Naive thymus-derived CD4-positive, alpha-beta T cell (primary cell): ENCODE results near the gene SEMA3F. TPM values are rescaled to one million over a fixed set of nuclear protein-coding genes. Genes with fewer than 3 reads are reported as not detected.

Experiments
- ATAC-seq: fragments of 150-1000 bp; cut with Tn5 transposase; 2 replicates; pipeline ENCODE4 v1.10.0; 2021; ENCODE audit warnings: mild to moderate bottlenecking, moderate library complexity
- CTCF ChIA-PET: fragments of 350-600 bp; sonication (Branson Sonifier 250); formaldehyde crosslinking; loops from one replicate; lab custom pipeline; 2021; ENCODE audit warnings: antibody characterized with exemption; lab: Charles Lee
- POLR2A ChIA-PET: fragments of 350-600 bp; sonication (Branson Sonifier 250); formaldehyde crosslinking; loops from one replicate; lab custom pipeline; 2021; ENCODE audit warnings: antibody characterized with exemption, inconsistent platforms; lab: Charles Lee
- DNase-seq, 9 donors: peaks; one replicate each; pipeline versions ENCODE4 v3.0.0 to v3.0.0-alpha.2; 2020 to 2022; ENCODE audit warnings: mixed read lengths in 1 of 9
- H3K27ac ChIP-seq: one replicate; pipeline ENCODE4 v1.7.0; 2013; ENCODE audit warnings: mild to moderate bottlenecking, low read depth, low read length, moderate library complexity
- H3K27me3 ChIP-seq, 2 donors: one replicate each; pipeline ENCODE4 v1.7.0; 2013; ENCODE audit warnings: low read length in 2 of 2, mild to moderate bottlenecking in 2 of 2, moderate library complexity in 2 of 2; ENCODE audit not compliant: control insufficient read depth in 2 of 2, insufficient read depth in 2 of 2
- H3K36me3 ChIP-seq, 3 experiments: 1 replicate in 2 of 3; 2 replicates in 1 of 3; pipeline ENCODE4 v1.7.0; 2013; ENCODE audit warnings: low read length in 3 of 3, mild to moderate bottlenecking in 3 of 3, moderate library complexity in 1 of 3; ENCODE audit not compliant: insufficient read depth in 3 of 3, control insufficient read depth in 2 of 3
- H3K4me1 ChIP-seq, 2 donors: one replicate each; pipeline ENCODE4 v1.7.0; 2013; ENCODE audit warnings: low read length in 2 of 2, mild to moderate bottlenecking in 2 of 2, moderate library complexity in 1 of 2; ENCODE audit not compliant: control insufficient read depth in 2 of 2, insufficient read depth in 2 of 2
- H3K4me3 ChIP-seq: 2 replicates; pipeline ENCODE4 v1.7.0; 2013; ENCODE audit warnings: mild to moderate bottlenecking, low read length
- H3K9me3 ChIP-seq, 3 experiments: 1 replicate in 2 of 3; 2 replicates in 1 of 3; pipeline ENCODE4 v1.7.0; 2013; ENCODE audit warnings: low read length in 3 of 3; ENCODE audit not compliant: control insufficient read depth in 2 of 3
- H3K27ac Mint-ChIP-seq, 9 donors: one replicate each; pipeline ENCODE4 v1.8.0; 2020 to 2022; ENCODE audit warnings: mixed read lengths in 9 of 9, mild to moderate bottlenecking in 8 of 9, moderate library complexity in 5 of 9, inconsistent platforms in 2 of 9
- H3K27me3 Mint-ChIP-seq, 5 donors: one replicate each; pipeline ENCODE4 v1.8.0; 2021 to 2022; ENCODE audit warnings: mixed read lengths in 5 of 5, mild to moderate bottlenecking in 1 of 5
- H3K36me3 Mint-ChIP-seq, 5 donors: one replicate each; pipeline ENCODE4 v1.8.0; 2020 to 2022; ENCODE audit warnings: mixed read lengths in 5 of 5, mild to moderate bottlenecking in 3 of 5, inconsistent platforms in 1 of 5
- H3K4me1 Mint-ChIP-seq, 7 donors: one replicate each; pipeline ENCODE4 v1.8.0; 2020 to 2022; ENCODE audit warnings: mixed read lengths in 7 of 7, mild to moderate bottlenecking in 3 of 7, inconsistent platforms in 1 of 7
- H3K4me3 Mint-ChIP-seq, 10 donors: one replicate each; pipeline ENCODE4 v1.8.0; 2020 to 2022; ENCODE audit warnings: mild to moderate bottlenecking in 10 of 10, mixed read lengths in 10 of 10, moderate library complexity in 6 of 10, inconsistent platforms in 2 of 10
- H3K9me3 Mint-ChIP-seq, 11 donors: one replicate each; pipeline ENCODE4 v1.8.0; 2020 to 2022; ENCODE audit warnings: mixed read lengths in 11 of 11, mild to moderate bottlenecking in 4 of 11, inconsistent platforms in 1 of 11, moderate library complexity in 1 of 11
- intact Hi-C, 2 donors: fragments of 100-400 bp; cut with micrococcal nuclease; formaldehyde crosslinking; loops; one replicate each; pipeline ENCODE4 v1.15.1; 2023
- microRNA-seq: library from miRNA; unstranded; fragments of <30 nt; microRNA quantifications from one replicate; pipeline ENCODE4 v1.2.0, GENCODE V29; 2022; ENCODE audit warnings: borderline microRNAs expressed
- polyA plus RNA-seq, 2 donors: library from polyadenylated mRNA; unstranded; fragments of 300-500 nt; fragmentation: Illumina TruSeq; gene quantifications; one replicate each; pipeline ENCODE4 v1.2.3, GENCODE V29; 2021
- total RNA-seq, 6 experiments: library from RNA in 5 of 6; stranded (reverse) in 5 of 6; gene quantifications; 1 replicate in 5 of 6; 2 replicates in 1 of 6; pipeline ENCODE4 v1.2.3 and lab custom pipeline; 2021 to 2026

Gene SEMA3F
- total and polyA plus RNA-seq, 7 experiments from 2014 or later, result 0.34 to 1.1 (median 0.69) TPM; not detected in 4

DNA sequence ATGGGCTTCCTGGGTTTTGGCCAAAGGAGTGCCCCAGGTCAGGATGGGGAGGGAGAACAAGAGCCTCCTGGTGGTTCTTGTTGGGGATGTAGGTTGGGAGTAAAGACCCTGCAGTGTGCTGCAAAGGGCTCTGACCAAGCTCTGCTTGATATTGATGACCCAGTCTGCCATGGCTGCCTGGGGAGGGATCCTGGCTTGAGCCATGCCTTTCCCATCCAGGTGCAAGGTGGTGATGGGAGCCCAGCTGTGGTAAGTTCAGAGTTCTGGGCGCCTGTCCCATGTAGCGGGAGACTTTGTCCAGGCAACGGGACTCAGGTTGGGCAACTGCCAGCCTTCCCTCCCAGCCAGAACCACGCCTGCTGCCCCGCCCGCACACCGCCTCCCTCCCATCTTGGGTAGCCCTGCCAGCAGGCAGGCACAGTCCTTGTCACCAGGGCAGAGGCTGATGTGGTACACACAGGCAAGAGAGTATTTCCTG, 83.5 kb downstream of the SEMA3F start:
- Mint-ChIP-seq H3K9me3 (no peaks in the 10 kb centered on the region), H3K4me3 (peak overlapping the region; percentile 92 to 99 (median 98)), H3K4me1 (peaks cover 27 to 61% (median 60%) of the 10 kb centered on the region in 7 donors), H3K27me3 (no peaks in the 10 kb centered on the region), H3K27ac (peak overlapping the region; percentile 51 to 97 (median 95)), H3K36me3 (peaks cover 0 to 14% (median 0%) of the 10 kb centered on the region in 5 donors)
- no peak for ATAC-seq
- Histone ChIP-seq H3K4me1 (peaks cover 57 to 62% of the 10 kb centered on the region in 2 donors), H3K4me3 (peak overlapping the region; percentile 90), H3K27ac (peak overlapping the region; percentile 84), H3K27me3 (no peaks in the 10 kb centered on the region), H3K36me3 (peaks cover 5 to 35% (median 7%) of the 10 kb centered on the region in 3 experiments), H3K9me3 (no peaks in the 10 kb centered on the region)
- CTCF ChIA-PET, result interaction anchor here (2.0 to 4.3 kb wide), 2 partner anchors 12 to 86 kb away, joined by 4 to 31 read pairs; no protein-coding TSS in a partner anchor
- intact Hi-C loops, result loop anchor here (1.0 to 5.0 kb wide), 11 partner anchors 8 to 1819 kb away; partner anchors contain the start of genes ARIH2 (in 1 of the 2), C3orf18 (in 1 of the 2), CISH (in 1 of the 2) and CYB561D2 (in 1 of the 2)
- no peak for DNase-seq
- POLR2A ChIA-PET, result interaction anchor here (3.4 to 15.6 kb wide), 3 partner anchors 4 to 53 kb away, joined by 17 to 253 read pairs (median 253); partner anchors contain the start of genes GNAI2 and IFRD2

Small RNA genes within 50 kb of the gene (microRNA-seq; reads per million reads assigned to microRNA genes)
- gene MIR566, result not detected
- not detected for gene MIR5787

Other genes with a start within 250 kb of the SEMA3F start
- 10 to 100 TPM in 2 of 5 experiments, 1 to 10 TPM in 3; 4.6 to 12.6 (median 8.6) TPM for gene MON1A, start 225.5 kb upstream of the SEMA3F start, total RNA-seq
- gene MON1A, start 225.5 kb upstream of the SEMA3F start, polyA plus RNA-seq, result 10 to 100 TPM; 10.9 to 24.5 TPM
- 100 to 1,000 TPM; 103 to 208 (median 153) TPM for gene RBM6, start 215.2 kb upstream of the SEMA3F start, total RNA-seq
- gene RBM6, start 215.2 kb upstream of the SEMA3F start, polyA plus RNA-seq, result 10 to 100 TPM; 29.6 to 70.1 TPM
- 100 to 1,000 TPM; 223 to 420 (median 342) TPM for gene RBM5, start 66.4 kb upstream of the SEMA3F start, total RNA-seq
- gene RBM5, start 66.4 kb upstream of the SEMA3F start, polyA plus RNA-seq, result 10 to 100 TPM; 45.6 to 63.1 TPM
- 1 to 10 TPM in 1 of 5 experiments, under 1 TPM in 1, not detected in 3; 0.24 to 1.2 TPM for gene GNAT1, start 36.3 kb downstream of the SEMA3F start, total RNA-seq
- not detected for gene GNAT1, start 36.3 kb downstream of the SEMA3F start, polyA plus RNA-seq
- gene SLC38A3, start 49.9 kb downstream of the SEMA3F start, total RNA-seq, result 1 to 10 TPM in 1 of 5 experiments, not detected in 4; 1.8 TPM
- not detected for gene SLC38A3, start 49.9 kb downstream of the SEMA3F start, polyA plus RNA-seq
- 100 to 1,000 TPM; 225 to 442 (median 282) TPM for gene GNAI2, start 80.9 kb downstream of the SEMA3F start, total RNA-seq
- gene GNAI2, start 80.9 kb downstream of the SEMA3F start, polyA plus RNA-seq, result 100 to 1,000 TPM; 443 to 527 TPM
- gene SEMA3B, start 113.8 kb downstream of the SEMA3F start, total RNA-seq, result 1 to 10 TPM in 3 of 5 experiments, under 1 TPM in 2; 0.73 to 3.7 (median 1.4) TPM
- not detected for gene SEMA3B, start 113.8 kb downstream of the SEMA3F start, polyA plus RNA-seq
- not detected for gene LSMEM2, start 123.8 kb downstream of the SEMA3F start, total RNA-seq
- under 1 TPM in 1 of 2 donors, not detected in 1; 0.15 TPM for gene LSMEM2, start 123.8 kb downstream of the SEMA3F start, polyA plus RNA-seq
- 10 to 100 TPM; 53.7 to 85.1 (median 64.7) TPM for gene IFRD2, start 137.1 kb downstream of the SEMA3F start, total RNA-seq
- gene IFRD2, start 137.1 kb downstream of the SEMA3F start, polyA plus RNA-seq, result 10 to 100 TPM; 57.2 to 69.7 TPM
- 10 to 100 TPM in 1 of 5 experiments, 1 to 10 TPM in 4; 3.4 to 10.7 (median 4.2) TPM for gene HYAL3, start 144.1 kb downstream of the SEMA3F start, total RNA-seq
- 1 to 10 TPM; 2.3 to 3.3 TPM for gene HYAL3, start 144.1 kb downstream of the SEMA3F start, polyA plus RNA-seq
- 10 to 100 TPM; 30.2 to 44.9 (median 33.6) TPM for gene NAA80, start 144.1 kb downstream of the SEMA3F start, total RNA-seq
- 10 to 100 TPM; 13.7 to 15.2 TPM for gene NAA80, start 144.1 kb downstream of the SEMA3F start, polyA plus RNA-seq
- under 1 TPM in 4 of 5 experiments, not detected in 1; 0.22 to 0.51 (median 0.28) TPM for gene HYAL1, start 148.2 kb downstream of the SEMA3F start, total RNA-seq
- gene HYAL1, start 148.2 kb downstream of the SEMA3F start, polyA plus RNA-seq, result under 1 TPM; 0.12 to 0.41 TPM
- 1 to 10 TPM; 1.5 to 5.3 (median 3.2) TPM for gene HYAL2, start 167.4 kb downstream of the SEMA3F start, total RNA-seq
- gene HYAL2, start 167.4 kb downstream of the SEMA3F start, polyA plus RNA-seq, result 1 to 10 TPM; 2.8 to 4.6 TPM
- gene TUSC2, start 172.9 kb downstream of the SEMA3F start, total RNA-seq, result 10 to 100 TPM; 16.8 to 25.0 (median 20.5) TPM
- 10 to 100 TPM; 38.0 to 45.5 TPM for gene TUSC2, start 172.9 kb downstream of the SEMA3F start, polyA plus RNA-seq
- 100 to 1,000 TPM in 1 of 5 experiments, 10 to 100 TPM in 4; 39.4 to 105 (median 69.6) TPM for gene RASSF1, start 185.5 kb downstream of the SEMA3F start, total RNA-seq
- 10 to 100 TPM; 32.7 to 47.9 TPM for gene RASSF1, start 185.5 kb downstream of the SEMA3F start, polyA plus RNA-seq
- 1 to 10 TPM in 4 of 5 experiments, under 1 TPM in 1; 0.91 to 3.8 (median 2.8) TPM for gene ZMYND10, start 190.4 kb downstream of the SEMA3F start, total RNA-seq
- under 1 TPM; 0.07 to 0.30 TPM for gene ZMYND10, start 190.4 kb downstream of the SEMA3F start, polyA plus RNA-seq
- gene NPRL2, start 195.5 kb downstream of the SEMA3F start, total RNA-seq, result 10 to 100 TPM; 35.3 to 48.9 (median 47.7) TPM
- 10 to 100 TPM; 27.2 to 36.2 TPM for gene NPRL2, start 195.5 kb downstream of the SEMA3F start, polyA plus RNA-seq
- 10 to 100 TPM; 23.3 to 42.6 (median 32.8) TPM for gene CYB561D2, start 195.5 kb downstream of the SEMA3F start, total RNA-seq
- gene CYB561D2, start 195.5 kb downstream of the SEMA3F start, polyA plus RNA-seq, result 10 to 100 TPM; 42.4 to 52.9 TPM
- 10 to 100 TPM; 17.7 to 32.4 (median 19.9) TPM for gene TMEM115, start 204.2 kb downstream of the SEMA3F start, total RNA-seq
- 10 to 100 TPM; 26.0 to 40.9 TPM for gene TMEM115, start 204.2 kb downstream of the SEMA3F start, polyA plus RNA-seq